Measurements from ENCODE around the gene MRPL41.

MRPL41 gene

GRCh38 chr9:137524161-137524980, 27.3 kb upstream of the MRPL41 start:
- Histone ChIP-seq H3K9me3 (ENCODE audit: control insufficient read depth, low read length) (no peaks in the 10 kb centered on the region), H3K79me1 (replicated peaks; ENCODE audit: low read length, poor library complexity, severe bottlenecking) (no peaks in the 10 kb centered on the region), H4K91ac (ENCODE audit: low read length) (no peak overlapping the region), H2AFZ (ENCODE audit: low read depth, low read length) (no peak overlapping the region), H3K4me1 (ENCODE audit: control insufficient read depth, insufficient read depth, low read depth, low read length) (peaks cover 3% of the 10 kb centered on the region), H2BK15ac (ENCODE audit: low read depth, poor library complexity, severe bottlenecking) (no peak overlapping the region), H3K18ac (ENCODE audit: low read depth in 1 of 2, low read length in 2 of 2) (no peak overlapping the region), H3K4me2 (ENCODE audit: low read length, poor library complexity, severe bottlenecking) (no peak overlapping the region), H3K27me3 (ENCODE audit: control insufficient read depth in 1 of 2, insufficient read depth in 1 of 2, low read length in 2 of 2) (no peaks in the 10 kb centered on the region), H2AK5ac (ENCODE audit: low read length, severe bottlenecking) (no peak overlapping the region), H3K36me3 (ENCODE audit: control insufficient read depth in 1 of 2, insufficient read depth in 2 of 2, low read depth in 1 of 2, low read length in 2 of 2) (peaks cover 0 to 10% of the 10 kb centered on the region in 2 experiments), H3K4me3 (ENCODE audit: insufficient read depth in 1 of 2, low read depth in 1 of 2, low read length in 2 of 2) (peak overlapping the region in 1 of 2 experiments; percentile 28), H2BK12ac (ENCODE audit: low read length in 2 of 2) (no peak overlapping the region), H3K9ac (ENCODE audit: low read length) (no peak overlapping the region), H2BK5ac (ENCODE audit: low read depth, low read length, poor library complexity, severe bottlenecking) (no peak overlapping the region), H4K8ac (ENCODE audit: low read length) (no peak overlapping the region), H3K4ac (ENCODE audit: low read depth in 1 of 2, low read length in 2 of 2) (no peak overlapping the region), H2BK120ac (ENCODE audit: low read depth, low read length) (no peak overlapping the region), H3K23ac (ENCODE audit: low read length in 2 of 2) (no peak overlapping the region), H3K14ac (ENCODE audit: low read length in 2 of 2) (no peak overlapping the region), H3K27ac (ENCODE audit: low read length, poor library complexity, severe bottlenecking) (no peak overlapping the region)
- 95% methylated on average over 33 of the region's 33 CpGs for WGBS
- no peak for DNase-seq

GRCh38 chr9:137524981-137525317, 26.7 kb upstream of the MRPL41 start:
- no peak overlapping the region for H3K27ac ChIP-seq (ENCODE audit: low read length, poor library complexity, severe bottlenecking)
- H2AK5ac ChIP-seq (ENCODE audit: low read length, severe bottlenecking), result no peak overlapping the region
- H3K4me3 ChIP-seq (ENCODE audit: insufficient read depth in 1 of 2, low read depth in 1 of 2, low read length in 2 of 2), result no peak overlapping the region
- H2BK120ac ChIP-seq (ENCODE audit: low read depth, low read length), result no peak overlapping the region
- no peak overlapping the region for H3K4ac ChIP-seq (ENCODE audit: low read depth in 1 of 2, low read length in 2 of 2)
- H4K8ac ChIP-seq (ENCODE audit: low read length), result no peak overlapping the region
- H3K14ac ChIP-seq (ENCODE audit: low read length in 2 of 2), result no peak overlapping the region
- H3K4me2 ChIP-seq (ENCODE audit: low read length, poor library complexity, severe bottlenecking), result no peak overlapping the region
- H3K9ac ChIP-seq (ENCODE audit: low read length), result no peak overlapping the region
- H4K91ac ChIP-seq (ENCODE audit: low read length), result peak overlapping the region; percentile 3
- H3K4me1 ChIP-seq (ENCODE audit: control insufficient read depth, insufficient read depth, low read depth, low read length), result no peaks in the 10 kb centered on the region
- no peaks in the 10 kb centered on the region for H3K79me1 ChIP-seq (replicated peaks; ENCODE audit: low read length, poor library complexity, severe bottlenecking)
- no peak overlapping the region for H2BK5ac ChIP-seq (ENCODE audit: low read depth, low read length, poor library complexity, severe bottlenecking)
- H2BK12ac ChIP-seq (ENCODE audit: low read length in 2 of 2), result no peak overlapping the region
- H3K36me3 ChIP-seq (ENCODE audit: control insufficient read depth in 1 of 2, insufficient read depth in 2 of 2, low read depth in 1 of 2, low read length in 2 of 2), result peaks cover 0 to 10% of the 10 kb centered on the region in 2 experiments
- 74% methylated on average over 4 of the region's 5 CpGs for WGBS
- DNase-seq, result no peak
- no peaks in the 10 kb centered on the region for H3K9me3 ChIP-seq (ENCODE audit: control insufficient read depth, low read length)
- H3K18ac ChIP-seq (ENCODE audit: low read depth in 1 of 2, low read length in 2 of 2), result no peak overlapping the region
- H3K23ac ChIP-seq (ENCODE audit: low read length in 2 of 2), result no peak overlapping the region
- no peaks in the 10 kb centered on the region for H3K27me3 ChIP-seq (ENCODE audit: control insufficient read depth in 1 of 2, insufficient read depth in 1 of 2, low read length in 2 of 2)
- no peak overlapping the region for H2BK15ac ChIP-seq (ENCODE audit: low read depth, poor library complexity, severe bottlenecking)
- H2AFZ ChIP-seq (ENCODE audit: low read depth, low read length), result no peak overlapping the region

- Histone ChIP-seq H3K9ac (ENCODE audit: low read length) (no peak overlapping the region), H3K4me3 (ENCODE audit: insufficient read depth in 1 of 2, low read depth in 1 of 2, low read length in 2 of 2) (no peak overlapping the region), H3K14ac (ENCODE audit: low read length in 2 of 2) (no peak overlapping the region), H2BK120ac (ENCODE audit: low read depth, low read length) (no peak overlapping the region), H3K18ac (ENCODE audit: low read depth in 1 of 2, low read length in 2 of 2) (no peak overlapping the region), H4K91ac (ENCODE audit: low read length) (no peak overlapping the region), H3K27me3 (ENCODE audit: control insufficient read depth in 1 of 2, insufficient read depth in 1 of 2, low read length in 2 of 2) (no peaks in the 10 kb centered on the region), H3K4ac (ENCODE audit: low read depth in 1 of 2, low read length in 2 of 2) (no peak overlapping the region), H3K79me1 (replicated peaks; ENCODE audit: low read length, poor library complexity, severe bottlenecking) (peaks cover 4% of the 10 kb centered on the region), H2BK15ac (ENCODE audit: low read depth, poor library complexity, severe bottlenecking) (no peak overlapping the region), H3K9me3 (ENCODE audit: control insufficient read depth, low read length) (no peaks in the 10 kb centered on the region), H3K27ac (ENCODE audit: low read length, poor library complexity, severe bottlenecking) (no peak overlapping the region), H3K4me2 (ENCODE audit: low read length, poor library complexity, severe bottlenecking) (no peak overlapping the region), H3K4me1 (ENCODE audit: control insufficient read depth, insufficient read depth, low read depth, low read length) (peaks cover 3% of the 10 kb centered on the region), H3K36me3 (ENCODE audit: control insufficient read depth in 1 of 2, insufficient read depth in 2 of 2, low read depth in 1 of 2, low read length in 2 of 2) (no peaks in the 10 kb centered on the region), H2BK12ac (ENCODE audit: low read length in 2 of 2) (no peak overlapping the region), H4K8ac (ENCODE audit: low read length) (no peak overlapping the region), H2AK5ac (ENCODE audit: low read length, severe bottlenecking) (no peak overlapping the region), H2BK5ac (ENCODE audit: low read depth, low read length, poor library complexity, severe bottlenecking) (no peak overlapping the region), H3K23ac (ENCODE audit: low read length in 2 of 2) (no peak overlapping the region), H2AFZ (ENCODE audit: low read depth, low read length) (no peak overlapping the region)
- 86% methylated on average over 5 of the region's 5 CpGs for WGBS
- DNase-seq, result no peak
These were observed 21.3 kb upstream of the MRPL41 start for GRCh38 chr9:137530331-137530730.

- no peak overlapping the region for H3K4me3 ChIP-seq (ENCODE audit: insufficient read depth in 1 of 2, low read depth in 1 of 2, low read length in 2 of 2)
- DNase-seq, result peak; percentile 38
- no peak overlapping the region for H3K23ac ChIP-seq (ENCODE audit: low read length in 2 of 2)
- H4K91ac ChIP-seq (ENCODE audit: low read length), result no peak overlapping the region
- no peaks in the 10 kb centered on the region for H3K9me3 ChIP-seq (ENCODE audit: control insufficient read depth, low read length)
- H3K9ac ChIP-seq (ENCODE audit: low read length), result no peak overlapping the region
- no peak overlapping the region for H3K4ac ChIP-seq (ENCODE audit: low read depth in 1 of 2, low read length in 2 of 2)
- H2BK5ac ChIP-seq (ENCODE audit: low read depth, low read length, poor library complexity, severe bottlenecking), result no peak overlapping the region
- H3K4me1 ChIP-seq (ENCODE audit: control insufficient read depth, insufficient read depth, low read depth, low read length), result peaks cover 3% of the 10 kb centered on the region
- WGBS, result 90% methylated on average over 10 of the region's 17 CpGs
- no peak overlapping the region for H2BK12ac ChIP-seq (ENCODE audit: low read length in 2 of 2)
- H3K27me3 ChIP-seq (ENCODE audit: control insufficient read depth in 1 of 2, insufficient read depth in 1 of 2, low read length in 2 of 2), result no peaks in the 10 kb centered on the region
- no peak overlapping the region for H3K27ac ChIP-seq (ENCODE audit: low read length, poor library complexity, severe bottlenecking)
- no peak overlapping the region for H2BK120ac ChIP-seq (ENCODE audit: low read depth, low read length)
- H2BK15ac ChIP-seq (ENCODE audit: low read depth, poor library complexity, severe bottlenecking), result no peak overlapping the region
- no peak overlapping the region for H2AK5ac ChIP-seq (ENCODE audit: low read length, severe bottlenecking)
- no peak overlapping the region for H4K8ac ChIP-seq (ENCODE audit: low read length)
- no peak overlapping the region for H3K4me2 ChIP-seq (ENCODE audit: low read length, poor library complexity, severe bottlenecking)
- peaks cover 4% of the 10 kb centered on the region for H3K79me1 ChIP-seq (replicated peaks; ENCODE audit: low read length, poor library complexity, severe bottlenecking)
- H3K36me3 ChIP-seq (ENCODE audit: control insufficient read depth in 1 of 2, insufficient read depth in 2 of 2, low read depth in 1 of 2, low read length in 2 of 2), result no peaks in the 10 kb centered on the region
- no peak overlapping the region for H2AFZ ChIP-seq (ENCODE audit: low read depth, low read length)
- H3K18ac ChIP-seq (ENCODE audit: low read depth in 1 of 2, low read length in 2 of 2), result no peak overlapping the region
- H3K14ac ChIP-seq (ENCODE audit: low read length in 2 of 2), result no peak overlapping the region
These were observed 20.4 kb upstream of the MRPL41 start for GRCh38 chr9:137531099-137531765.
